KMS-11 (cell line): ENCODE data around the gene CHL1.

Experiments
- H2AFZ ChIP-seq: fragments of 200-600 bp; sonication (generic); 2 replicates; pipeline ENCODE4 v1.6.1; 2016; ENCODE audit warnings: antibody characterized with exemption, mixed run types, low read depth
- H3K27ac ChIP-seq: fragments of 200-600 bp; sonication (generic); 2 replicates; pipeline ENCODE4 v1.6.1; 2016; ENCODE audit warnings: mild to moderate bottlenecking, mixed run types
- H3K27me3 ChIP-seq: fragments of 200-600 bp; sonication (generic); 2 replicates; pipeline ENCODE4 v1.6.1; 2017; ENCODE audit warnings: mild to moderate bottlenecking, low read depth, mixed run types, moderate library complexity; ENCODE audit not compliant: insufficient read depth
- H3K36me3 ChIP-seq: fragments of 200-600 bp; sonication (generic); 2 replicates; pipeline ENCODE4 v1.6.1; 2017; ENCODE audit warnings: mild to moderate bottlenecking, mixed run types; ENCODE audit not compliant: insufficient read depth
- H3K4me1 ChIP-seq: fragments of 200-600 bp; sonication (generic); 2 replicates; pipeline ENCODE4 v1.6.1; 2016; ENCODE audit warnings: mild to moderate bottlenecking, low read depth, mixed run types; ENCODE audit not compliant: poor library complexity, severe bottlenecking
- H3K4me2 ChIP-seq: fragments of 200-600 bp; sonication (generic); 2 replicates; pipeline ENCODE4 v1.7.0; 2016; ENCODE audit warnings: mild to moderate bottlenecking, mixed run types
- H3K4me3 ChIP-seq: fragments of 200-600 bp; sonication (generic); IDR thresholded peaks from 2 replicates; pipeline ENCODE4 v1.6.1; 2017; ENCODE audit warnings: low read depth, low read length, mixed read lengths; ENCODE audit not compliant: insufficient read depth
- H3K79me2 ChIP-seq: fragments of 200-600 bp; sonication (generic); 2 replicates; pipeline ENCODE4 v1.6.1; 2016; ENCODE audit warnings: low read depth, mixed run types; ENCODE audit not compliant: insufficient read depth
- H3K9ac ChIP-seq: fragments of 200-600 bp; sonication (generic); 2 replicates; pipeline ENCODE4 v1.6.1; 2016; ENCODE audit warnings: mild to moderate bottlenecking, mixed run types
- H4K20me1 ChIP-seq: fragments of 200-600 bp; sonication (generic); 2 replicates; pipeline ENCODE4 v1.6.1; 2016; ENCODE audit warnings: mild to moderate bottlenecking, mixed run types; ENCODE audit not compliant: insufficient read depth
- CTCF ChIP-seq: fragments of 200-600 bp; sonication (generic); conservative IDR thresholded peaks from 2 replicates; pipeline ENCODE4 v1.6.1; 2017; ENCODE audit warnings: low read depth, mild to moderate bottlenecking, antibody characterized with exemption, low read length, moderate library complexity, mixed read lengths

CHL1 gene

GRCh38 chr3:192215-192929, 4.2 kb upstream of the CHL1 start:
- H2AFZ ChIP-seq = no peak overlapping the region
- no peak overlapping the region for H3K4me3 ChIP-seq
- no peak for TF ChIP-seq CTCF
- no peaks in the 10 kb centered on the region for H3K36me3 ChIP-seq
- H3K27ac ChIP-seq = no peak overlapping the region
- H3K27me3 ChIP-seq = no peaks in the 10 kb centered on the region
- no peaks in the 10 kb centered on the region for H3K79me2 ChIP-seq
- no peak overlapping the region for H3K4me2 ChIP-seq
- H3K9ac ChIP-seq = no peak overlapping the region
- H4K20me1 ChIP-seq = no peaks in the 10 kb centered on the region
- H3K4me1 ChIP-seq = no peaks in the 10 kb centered on the region

GRCh38 chr3:194001-194400, 2.6 kb upstream of the CHL1 start:
- H3K27ac ChIP-seq = no peak overlapping the region
- H3K27me3 ChIP-seq = no peaks in the 10 kb centered on the region
- H3K9ac ChIP-seq = no peak overlapping the region
- TF ChIP-seq CTCF = no peak
- no peaks in the 10 kb centered on the region for H3K79me2 ChIP-seq
- H2AFZ ChIP-seq = no peak overlapping the region
- no peak overlapping the region for H3K4me2 ChIP-seq
- H3K36me3 ChIP-seq = no peaks in the 10 kb centered on the region
- no peaks in the 10 kb centered on the region for H4K20me1 ChIP-seq
- H3K4me3 ChIP-seq = no peak overlapping the region
- H3K4me1 ChIP-seq = no peaks in the 10 kb centered on the region

- H3K79me2 ChIP-seq = no peaks in the 10 kb centered on the region
- H3K27me3 ChIP-seq = no peaks in the 10 kb centered on the region
- no peak overlapping the region for H3K9ac ChIP-seq
- no peak overlapping the region for H3K4me3 ChIP-seq
- TF ChIP-seq CTCF = no peak
- no peak overlapping the region for H3K4me2 ChIP-seq
- H3K27ac ChIP-seq = no peak overlapping the region
- H3K36me3 ChIP-seq = no peaks in the 10 kb centered on the region
- no peak overlapping the region for H2AFZ ChIP-seq
- H3K4me1 ChIP-seq = no peaks in the 10 kb centered on the region
- no peaks in the 10 kb centered on the region for H4K20me1 ChIP-seq
These were observed 2.1 kb upstream of the CHL1 start for GRCh38 chr3:194421-194820.

- no peak overlapping the region for H3K4me2 ChIP-seq
- no peak overlapping the region for H3K9ac ChIP-seq
- no peaks in the 10 kb centered on the region for H3K27me3 ChIP-seq
- H3K27ac ChIP-seq = no peak overlapping the region
- no peaks in the 10 kb centered on the region for H3K36me3 ChIP-seq
- H3K79me2 ChIP-seq = no peaks in the 10 kb centered on the region
- no peaks in the 10 kb centered on the region for H4K20me1 ChIP-seq
- no peak overlapping the region for H3K4me3 ChIP-seq
- no peak for TF ChIP-seq CTCF
- no peak overlapping the region for H2AFZ ChIP-seq
- no peaks in the 10 kb centered on the region for H3K4me1 ChIP-seq
These were observed 897 bp upstream of the CHL1 start for GRCh38 chr3:195666-196065.
